ENCODE data around the gene CLSTN2.

GRCh38 chr3:140467104-140467577 lies 532.2 kb downstream of the CLSTN2 start:
- no peak for TF ChIP-seq CTCF (conservative IDR thresholded peaks at IDR 0.05; ENCODE audit: low read depth, low read length)
- TF ChIP-seq EZH2 (IDR thresholded peaks at IDR 0.05; ENCODE audit: low read length, unreplicated experiment): no peak
- TF ChIP-seq EZH2phosphoT487 (IDR thresholded peaks at IDR 0.05; ENCODE audit: borderline replicate concordance, low read length): no peak

All from PC-3 (cell line).